HepG2 (cell line): ENCODE results near the gene FGD2. TPM values are rescaled to one million over a fixed set of nuclear protein-coding genes. Genes with fewer than 3 reads are reported as not detected.

Source experiments
- ARID2 ChIP-seq: sonication (generic); formaldehyde crosslinking; IDR thresholded peaks from 2 replicates; pipeline ENCODE4 v1.8.1; 2022; ENCODE audit warnings: mild to moderate bottlenecking, missing genetic modification reagents, borderline replicate concordance
- BCL6 ChIP-seq: IDR thresholded peaks from 2 replicates; pipeline ENCODE4 v1.6.1; 2016; ENCODE audit warnings: missing genetic modification reagents, missing compliant biosample characterization
- CHD2 ChIP-seq: IDR thresholded peaks from 2 replicates; pipeline ENCODE4 v1.6.1; 2011; ENCODE audit warnings: low read depth, low read length, improper control_type of control experiment
- CSRNP1 ChIP-seq: sonication (generic); formaldehyde crosslinking; IDR thresholded peaks from 2 replicates; pipeline ENCODE4 v1.8.1; 2023; ENCODE audit warnings: mild to moderate bottlenecking, missing genetic modification reagents
- KDM1A ChIP-seq: IDR thresholded peaks from 2 replicates; pipeline ENCODE4 v1.6.1; 2016; ENCODE audit warnings: missing compliant biosample characterization
- MED13 ChIP-seq: sonication (generic); formaldehyde crosslinking; IDR thresholded peaks from 2 replicates; pipeline ENCODE4 v1.5.0; 2020; ENCODE audit warnings: missing genetic modification reagents
- NFE2L2 ChIP-seq: fragments of 150-350 bp; IDR thresholded peaks from 2 replicates; pipeline ENCODE4 v1.6.1; 2014; ENCODE audit warnings: low read length
- SIN3A ChIP-seq: IDR thresholded peaks from 2 replicates; pipeline ENCODE4 v1.6.1; 2011; ENCODE audit warnings: low read depth, mild to moderate bottlenecking, control low read depth, low read length, borderline replicate concordance
- SKIL ChIP-seq: sonication (generic); formaldehyde crosslinking; IDR thresholded peaks from 2 replicates; pipeline ENCODE4 v1.8.0; 2022; ENCODE audit warnings: missing genetic modification reagents, mild to moderate bottlenecking, moderate library complexity, borderline replicate concordance
- ZBTB21 ChIP-seq: sonication (generic); formaldehyde crosslinking; IDR thresholded peaks from 2 replicates; pipeline ENCODE4 v1.4.0; 2020; ENCODE audit warnings: missing genetic modification reagents
- ZNF124 ChIP-seq: sonication (generic); formaldehyde crosslinking; IDR thresholded peaks from 2 replicates; pipeline ENCODE4 v1.4.0; 2020; ENCODE audit warnings: missing genetic modification reagents
- ZNF562 ChIP-seq: sonication (generic); formaldehyde crosslinking; IDR thresholded peaks from 2 replicates; pipeline ENCODE4 v1.8.0; 2022; ENCODE audit warnings: missing genetic modification reagents, borderline replicate concordance
- ZNF570 ChIP-seq: sonication (generic); formaldehyde crosslinking; IDR thresholded peaks from 2 replicates; pipeline ENCODE4 v1.4.0; 2020; ENCODE audit warnings: mild to moderate bottlenecking, missing genetic modification reagents, borderline replicate concordance
- ZNF737 ChIP-seq: sonication (generic); formaldehyde crosslinking; IDR thresholded peaks from 2 replicates; pipeline ENCODE4 v1.5.0; 2020; ENCODE audit warnings: missing genetic modification reagents, mild to moderate bottlenecking, borderline replicate concordance
- polyA plus RNA-seq, 8 experiments: library from polyadenylated mRNA; depleted of rRNA in 3 of 8; stranded (reverse) in 7 of 8; unstranded in 1 of 8; fragments of >200 nt; fragmentation: Illumina TruSeq in 4 of 8; extraction: Trizol in 4 of 8; gene quantifications; 2 replicates each; pipeline versions ENCODE4 v1.2.1 to v1.2.3, GENCODE V29; 2011 to 2016; ENCODE audit warnings: low read depth in 4 of 8, missing spikeins in 1 of 8, mixed read lengths in 1 of 8; ENCODE audit not compliant: insufficient read depth in 1 of 8
- total RNA-seq, 5 experiments: library from RNA; depleted of rRNA; stranded (reverse); fragments of >200 nt; fragmentation: Illumina TruSeq; extraction: Trizol; gene quantifications; 2 replicates each; pipeline ENCODE4 v1.2.3, GENCODE V29; 2016; ENCODE audit warnings: low read depth in 1 of 5
- TF ChIP-seq, protein P1 (sequence below): sonication (generic); formaldehyde crosslinking; IDR thresholded peaks from 2 replicates; pipeline ENCODE4 v1.4.0; 2020; ENCODE audit warnings: missing genetic modification reagents, borderline replicate concordance
- TF ChIP-seq, protein P2 (sequence below): sonication (generic); formaldehyde crosslinking; conservative IDR thresholded peaks from 2 replicates; pipeline ENCODE4 v1.5.0; 2020; ENCODE audit warnings: missing genetic modification reagents
- TF ChIP-seq, protein P3 (sequence below), 2 experiments: IDR thresholded peaks; 2 replicates each; pipeline ENCODE4 v1.6.1; 2011 to 2012; ENCODE audit warnings: low read length in 2 of 2, borderline replicate concordance in 1 of 2, low read depth in 1 of 2, mild to moderate bottlenecking in 1 of 2, moderate library complexity in 1 of 2

Gene FGD2
- total and polyA plus RNA-seq, 2 of the 13 experiments (the other 11 are each of a cell fraction or from before 2014, with no cell fraction given) = not detected

DNA sequence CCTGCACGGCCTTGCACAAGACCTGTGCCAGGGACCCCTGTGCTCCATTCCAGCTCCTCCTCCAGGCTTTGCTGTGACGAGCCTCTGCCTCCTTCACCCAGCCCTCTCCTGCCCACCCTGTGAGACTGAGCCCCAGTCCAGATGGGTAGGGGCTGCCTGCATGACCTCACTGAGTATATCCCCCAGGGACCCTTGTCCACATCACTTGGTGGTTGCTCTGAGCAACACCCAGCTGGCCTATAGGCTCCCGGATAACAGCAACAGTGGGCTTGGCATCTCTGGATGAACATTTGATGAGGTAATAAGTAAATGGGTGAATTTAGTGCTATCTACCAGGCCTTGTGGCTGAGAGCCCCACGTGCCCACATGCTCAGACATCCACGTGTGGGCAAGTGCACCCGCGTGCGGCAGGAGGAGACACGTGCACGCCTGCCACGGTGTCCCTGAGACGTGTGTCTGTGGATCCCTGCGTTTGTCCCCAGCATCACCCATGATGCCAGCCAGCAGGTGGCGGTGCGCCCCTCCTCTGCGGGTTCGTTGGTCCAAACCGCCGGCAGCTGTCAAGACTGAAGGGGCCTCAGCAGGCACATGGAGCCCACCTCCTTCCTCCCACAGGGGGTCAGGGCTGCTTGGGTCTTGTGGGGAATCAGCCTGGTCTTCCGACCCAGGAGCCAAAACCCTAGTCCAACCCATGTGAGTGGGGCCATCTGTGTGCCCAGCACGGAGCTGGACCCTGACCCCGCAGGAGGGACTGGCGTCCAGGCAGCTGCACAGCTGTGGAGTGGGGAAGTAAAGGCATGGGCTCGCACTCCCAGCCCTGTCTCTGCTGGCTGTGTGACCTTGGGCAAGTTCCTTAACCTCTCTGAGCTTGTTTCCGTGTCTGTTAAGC is 45.9 kb downstream of the FGD2 start (continued):
- no peak for TF ChIP-seq ZNF737 (CRISPR knock-in tag)
- TF ChIP-seq MED13 (CRISPR knock-in tag) = no peak
- no peak for TF ChIP-seq ZNF562 (CRISPR knock-in tag)
- TF ChIP-seq, protein P1, sequence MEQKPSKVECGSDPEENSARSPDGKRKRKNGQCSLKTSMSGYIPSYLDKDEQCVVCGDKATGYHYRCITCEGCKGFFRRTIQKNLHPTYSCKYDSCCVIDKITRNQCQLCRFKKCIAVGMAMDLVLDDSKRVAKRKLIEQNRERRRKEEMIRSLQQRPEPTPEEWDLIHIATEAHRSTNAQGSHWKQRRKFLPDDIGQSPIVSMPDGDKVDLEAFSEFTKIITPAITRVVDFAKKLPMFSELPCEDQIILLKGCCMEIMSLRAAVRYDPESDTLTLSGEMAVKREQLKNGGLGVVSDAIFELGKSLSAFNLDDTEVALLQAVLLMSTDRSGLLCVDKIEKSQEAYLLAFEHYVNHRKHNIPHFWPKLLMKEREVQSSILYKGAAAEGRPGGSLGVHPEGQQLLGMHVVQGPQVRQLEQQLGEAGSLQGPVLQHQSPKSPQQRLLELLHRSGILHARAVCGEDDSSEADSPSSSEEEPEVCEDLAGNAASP (CRISPR knock-in tag) = peak; percentile 56; the same call in 1 of the 2 replicates
- no peak for TF ChIP-seq ZBTB21 (CRISPR knock-in tag)
- TF ChIP-seq, protein P2, sequence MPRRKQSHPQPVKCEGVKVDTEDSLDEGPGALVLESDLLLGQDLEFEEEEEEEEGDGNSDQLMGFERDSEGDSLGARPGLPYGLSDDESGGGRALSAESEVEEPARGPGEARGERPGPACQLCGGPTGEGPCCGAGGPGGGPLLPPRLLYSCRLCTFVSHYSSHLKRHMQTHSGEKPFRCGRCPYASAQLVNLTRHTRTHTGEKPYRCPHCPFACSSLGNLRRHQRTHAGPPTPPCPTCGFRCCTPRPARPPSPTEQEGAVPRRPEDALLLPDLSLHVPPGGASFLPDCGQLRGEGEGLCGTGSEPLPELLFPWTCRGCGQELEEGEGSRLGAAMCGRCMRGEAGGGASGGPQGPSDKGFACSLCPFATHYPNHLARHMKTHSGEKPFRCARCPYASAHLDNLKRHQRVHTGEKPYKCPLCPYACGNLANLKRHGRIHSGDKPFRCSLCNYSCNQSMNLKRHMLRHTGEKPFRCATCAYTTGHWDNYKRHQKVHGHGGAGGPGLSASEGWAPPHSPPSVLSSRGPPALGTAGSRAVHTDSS = peak; percentile 78; the same call in 1 of the 2 replicates
- 0 out of 2 replicates have a peak, but pooled peaks have one; percentile 43 for TF ChIP-seq ZNF124 (CRISPR knock-in tag)
- peak; percentile 64; the same call in 1 of the 2 replicates for TF ChIP-seq BCL6 (CRISPR knock-in tag)
- no peak for TF ChIP-seq CHD2
- TF ChIP-seq, protein P3, sequence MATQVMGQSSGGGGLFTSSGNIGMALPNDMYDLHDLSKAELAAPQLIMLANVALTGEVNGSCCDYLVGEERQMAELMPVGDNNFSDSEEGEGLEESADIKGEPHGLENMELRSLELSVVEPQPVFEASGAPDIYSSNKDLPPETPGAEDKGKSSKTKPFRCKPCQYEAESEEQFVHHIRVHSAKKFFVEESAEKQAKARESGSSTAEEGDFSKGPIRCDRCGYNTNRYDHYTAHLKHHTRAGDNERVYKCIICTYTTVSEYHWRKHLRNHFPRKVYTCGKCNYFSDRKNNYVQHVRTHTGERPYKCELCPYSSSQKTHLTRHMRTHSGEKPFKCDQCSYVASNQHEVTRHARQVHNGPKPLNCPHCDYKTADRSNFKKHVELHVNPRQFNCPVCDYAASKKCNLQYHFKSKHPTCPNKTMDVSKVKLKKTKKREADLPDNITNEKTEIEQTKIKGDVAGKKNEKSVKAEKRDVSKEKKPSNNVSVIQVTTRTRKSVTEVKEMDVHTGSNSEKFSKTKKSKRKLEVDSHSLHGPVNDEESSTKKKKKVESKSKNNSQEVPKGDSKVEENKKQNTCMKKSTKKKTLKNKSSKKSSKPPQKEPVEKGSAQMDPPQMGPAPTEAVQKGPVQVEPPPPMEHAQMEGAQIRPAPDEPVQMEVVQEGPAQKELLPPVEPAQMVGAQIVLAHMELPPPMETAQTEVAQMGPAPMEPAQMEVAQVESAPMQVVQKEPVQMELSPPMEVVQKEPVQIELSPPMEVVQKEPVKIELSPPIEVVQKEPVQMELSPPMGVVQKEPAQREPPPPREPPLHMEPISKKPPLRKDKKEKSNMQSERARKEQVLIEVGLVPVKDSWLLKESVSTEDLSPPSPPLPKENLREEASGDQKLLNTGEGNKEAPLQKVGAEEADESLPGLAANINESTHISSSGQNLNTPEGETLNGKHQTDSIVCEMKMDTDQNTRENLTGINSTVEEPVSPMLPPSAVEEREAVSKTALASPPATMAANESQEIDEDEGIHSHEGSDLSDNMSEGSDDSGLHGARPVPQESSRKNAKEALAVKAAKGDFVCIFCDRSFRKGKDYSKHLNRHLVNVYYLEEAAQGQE (IDR thresholded peaks at IDR 0.05; ENCODE audit: borderline replicate concordance in 1 of 2, low read depth in 1 of 2, low read length in 2 of 2) = no peak; a peak in 1 of 4 replicates
- no peak for TF ChIP-seq NFE2L2
- peak; percentile 81; the same call in 1 of the 2 replicates for TF ChIP-seq SIN3A
- TF ChIP-seq SKIL = 0 out of 2 replicates have a peak, but pooled peaks have one; percentile 66
- TF ChIP-seq CSRNP1 (CRISPR knock-in tag) = peak; percentile 89; the same call in 1 of the 2 replicates
- TF ChIP-seq ZNF570 (CRISPR knock-in tag) = no peak
- TF ChIP-seq KDM1A (CRISPR knock-in tag) = peak; percentile 62
- peak; percentile 96 for TF ChIP-seq ARID2 (CRISPR knock-in tag)
